ENCODE results near the gene CAMK1G. TPM values are rescaled to one million over a fixed set of nuclear protein-coding genes. Genes with fewer than 3 reads are reported as not detected.

CAMK1G gene
- total RNA-seq, 2 donors from 2014 or later, result 0.18 to 1.6 TPM

DNA sequence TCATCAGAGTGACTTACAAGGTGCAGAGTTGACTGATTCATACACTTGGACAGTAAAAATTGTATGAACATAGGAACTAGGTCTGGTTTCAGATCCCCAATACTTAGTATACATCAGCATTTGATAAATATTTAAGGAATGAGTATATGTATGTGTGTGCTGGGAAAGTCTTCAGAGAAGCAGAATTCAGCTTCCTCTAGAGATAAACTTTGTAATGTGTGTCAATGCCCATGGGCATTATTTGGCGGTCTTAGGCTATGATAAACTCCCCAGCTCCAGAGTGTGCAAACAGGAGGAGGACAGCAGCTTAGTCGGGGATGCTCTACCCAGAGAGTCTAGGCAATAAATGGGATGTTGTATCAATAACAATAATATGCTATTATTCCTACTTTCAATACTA is 2.9 kb upstream of the CAMK1G start:
- WGBS, result 91% methylated on average over 2 of the region's 2 CpGs
- no peaks in the 10 kb centered on the region for H3K27me3 ChIP-seq (replicated peaks; ENCODE audit: insufficient read depth)
- H3K36me3 ChIP-seq, result no peaks in the 10 kb centered on the region
- intact Hi-C loops (cut with DNase I), result no loop called here
- H3K9me3 ChIP-seq, result no peaks in the 10 kb centered on the region
- peaks cover under 1% of the 10 kb centered on the region for H3K4me1 ChIP-seq (replicated peaks)
- H3K4me3 ChIP-seq, result no peak overlapping the region
- no peak for DNase-seq (ENCODE audit: low spot score)
- no peak overlapping the region for H3K27ac ChIP-seq
- TF ChIP-seq, protein P1, sequence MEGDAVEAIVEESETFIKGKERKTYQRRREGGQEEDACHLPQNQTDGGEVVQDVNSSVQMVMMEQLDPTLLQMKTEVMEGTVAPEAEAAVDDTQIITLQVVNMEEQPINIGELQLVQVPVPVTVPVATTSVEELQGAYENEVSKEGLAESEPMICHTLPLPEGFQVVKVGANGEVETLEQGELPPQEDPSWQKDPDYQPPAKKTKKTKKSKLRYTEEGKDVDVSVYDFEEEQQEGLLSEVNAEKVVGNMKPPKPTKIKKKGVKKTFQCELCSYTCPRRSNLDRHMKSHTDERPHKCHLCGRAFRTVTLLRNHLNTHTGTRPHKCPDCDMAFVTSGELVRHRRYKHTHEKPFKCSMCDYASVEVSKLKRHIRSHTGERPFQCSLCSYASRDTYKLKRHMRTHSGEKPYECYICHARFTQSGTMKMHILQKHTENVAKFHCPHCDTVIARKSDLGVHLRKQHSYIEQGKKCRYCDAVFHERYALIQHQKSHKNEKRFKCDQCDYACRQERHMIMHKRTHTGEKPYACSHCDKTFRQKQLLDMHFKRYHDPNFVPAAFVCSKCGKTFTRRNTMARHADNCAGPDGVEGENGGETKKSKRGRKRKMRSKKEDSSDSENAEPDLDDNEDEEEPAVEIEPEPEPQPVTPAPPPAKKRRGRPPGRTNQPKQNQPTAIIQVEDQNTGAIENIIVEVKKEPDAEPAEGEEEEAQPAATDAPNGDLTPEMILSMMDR (IDR thresholded peaks at IDR 0.05), result no peak
- TF ChIP-seq POLR2A (IDR thresholded peaks at IDR 0.05) (no peak), POLR2AphosphoS5 (IDR thresholded peaks at IDR 0.05) (no peak)

DNA sequence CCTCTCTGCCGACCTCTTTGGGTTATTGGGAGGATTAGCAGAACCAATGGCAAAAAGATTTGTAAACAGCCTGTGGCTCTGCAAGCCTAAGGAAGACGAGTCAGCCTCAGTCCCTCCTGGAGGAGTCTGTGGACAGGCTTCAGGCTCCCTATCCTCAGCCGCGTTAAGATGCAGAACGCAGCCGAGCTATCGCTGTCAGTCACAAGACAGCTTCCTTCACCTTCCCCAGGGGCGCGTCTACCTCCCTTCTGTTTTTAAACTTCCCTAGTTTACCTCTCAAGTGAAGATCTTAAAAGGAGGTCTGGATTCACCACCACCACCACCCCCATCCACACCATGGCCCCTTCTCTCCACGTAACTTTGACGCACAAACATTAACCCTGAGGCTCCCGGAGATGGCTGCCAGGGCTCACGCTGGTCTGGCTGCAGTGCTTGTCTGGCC is 738 bp downstream of the CAMK1G start:
- intact Hi-C loops (cut with DNase I), result no loop called here
- H3K4me1 ChIP-seq (replicated peaks), result peaks cover 4% of the 10 kb centered on the region
- WGBS, result 59% methylated on average over 13 of the region's 13 CpGs
- TF ChIP-seq POLR2A (IDR thresholded peaks at IDR 0.05) (no peak), POLR2AphosphoS5 (IDR thresholded peaks at IDR 0.05) (no peak)
- TF ChIP-seq, protein P1 (IDR thresholded peaks at IDR 0.05), result no peak
- no peaks in the 10 kb centered on the region for H3K36me3 ChIP-seq
- H3K9me3 ChIP-seq, result no peaks in the 10 kb centered on the region
- no peak for DNase-seq (ENCODE audit: low spot score)
- no peak overlapping the region for H3K27ac ChIP-seq
- peak overlapping the region in 1 of 2 donors; percentile 8 for H3K4me3 ChIP-seq
- no peaks in the 10 kb centered on the region for H3K27me3 ChIP-seq (replicated peaks; ENCODE audit: insufficient read depth)

DNA sequence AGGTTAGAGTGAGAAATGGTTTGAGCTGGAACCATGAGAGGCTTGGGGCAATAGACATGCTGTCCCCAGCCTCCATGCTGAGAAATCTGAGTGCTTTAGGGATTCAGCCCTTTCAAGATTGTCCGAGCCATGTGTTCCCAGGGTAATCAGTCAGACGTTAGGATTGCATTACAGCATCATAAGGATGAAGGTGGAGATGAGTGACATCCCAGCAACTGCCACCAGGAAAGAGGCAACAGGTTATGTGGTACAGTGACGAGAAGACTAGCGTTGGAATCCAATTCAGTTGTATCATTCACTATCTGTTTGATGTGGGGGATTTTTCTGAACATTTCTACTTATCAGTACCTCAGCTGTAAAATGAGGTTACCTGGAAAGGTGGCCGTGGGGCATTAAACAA is 1.7 kb downstream of the CAMK1G start:
- intact Hi-C loops (cut with DNase I), result no loop called here
- H3K27me3 ChIP-seq (replicated peaks; ENCODE audit: insufficient read depth), result no peaks in the 10 kb centered on the region
- TF ChIP-seq, protein P1 (IDR thresholded peaks at IDR 0.05), result no peak
- no peak for TF ChIP-seq POLR2A (IDR thresholded peaks at IDR 0.05)
- no peak for TF ChIP-seq POLR2AphosphoS5 (IDR thresholded peaks at IDR 0.05)
- no peak overlapping the region for H3K4me3 ChIP-seq
- no peaks in the 10 kb centered on the region for H3K36me3 ChIP-seq
- H3K4me1 ChIP-seq (replicated peaks), result peaks cover 4% of the 10 kb centered on the region
- no peaks in the 10 kb centered on the region for H3K9me3 ChIP-seq
- H3K27ac ChIP-seq, result no peak overlapping the region
- 51% methylated on average over 5 of the region's 5 CpGs for WGBS
- DNase-seq (ENCODE audit: low spot score), result no peak

DNA sequence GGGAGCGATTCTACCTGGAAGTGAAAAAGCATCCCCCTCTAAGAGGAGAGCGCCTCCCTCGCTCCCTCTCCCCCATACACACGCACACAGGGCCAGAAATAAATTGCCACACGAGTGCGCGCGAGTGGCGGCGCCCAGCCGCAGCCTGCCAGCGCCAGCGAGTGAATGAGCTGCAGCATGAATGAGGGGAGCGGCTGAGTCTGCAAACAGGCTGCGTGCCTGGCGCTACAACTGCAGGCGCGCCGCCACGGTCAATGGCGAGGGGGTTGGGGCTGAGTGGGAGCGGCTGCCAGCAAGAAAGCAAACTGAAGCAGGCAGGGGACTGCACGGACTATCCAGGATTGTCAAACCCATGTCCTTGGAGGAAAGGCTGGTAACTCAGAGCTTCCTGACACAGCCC is 2.2 kb downstream of the CAMK1G start:
- no peak overlapping the region for H3K27ac ChIP-seq
- under 1% methylated on average over 23 of the region's 23 CpGs for WGBS
- H3K4me1 ChIP-seq (replicated peaks), result peaks cover 4% of the 10 kb centered on the region
- H3K9me3 ChIP-seq, result no peaks in the 10 kb centered on the region
- H3K27me3 ChIP-seq (replicated peaks; ENCODE audit: insufficient read depth), result no peaks in the 10 kb centered on the region
- TF ChIP-seq POLR2A (IDR thresholded peaks at IDR 0.05) (no peak), POLR2AphosphoS5 (IDR thresholded peaks at IDR 0.05) (no peak)
- TF ChIP-seq, protein P1 (IDR thresholded peaks at IDR 0.05), result peak in 1 of 4 experiments; percentile 21
- H3K36me3 ChIP-seq, result no peaks in the 10 kb centered on the region
- DNase-seq (ENCODE audit: low spot score), result peak; percentile 35
- intact Hi-C loops (cut with DNase I), result no loop called here
- no peak overlapping the region for H3K4me3 ChIP-seq

DNA sequence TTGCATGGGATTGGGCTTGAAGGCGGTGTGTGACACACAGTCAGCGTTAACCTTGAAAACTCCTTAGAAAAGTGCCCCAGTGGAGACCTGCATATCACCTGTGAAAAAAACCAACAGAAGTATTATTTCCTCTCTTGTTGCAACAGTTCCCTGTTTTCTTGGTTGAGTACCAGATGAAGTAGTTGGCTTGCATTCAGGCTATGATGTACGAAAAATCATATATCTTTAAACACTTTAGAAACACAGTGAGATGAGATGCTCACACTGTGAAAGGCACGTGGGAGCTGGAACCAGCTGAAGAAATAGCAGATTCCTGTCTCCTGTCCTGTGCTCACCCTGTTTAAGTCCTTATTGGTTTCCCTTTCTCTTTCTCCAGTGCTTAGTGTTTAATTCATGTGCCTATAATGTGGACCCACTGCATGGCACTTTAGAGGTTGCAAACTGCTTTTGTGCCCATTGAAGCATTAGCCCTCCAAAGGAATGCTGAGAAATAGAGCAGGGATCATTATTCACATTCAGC is 2.8 kb downstream of the CAMK1G start:
- Histone ChIP-seq H3K27ac (no peak overlapping the region), H3K27me3 (replicated peaks; ENCODE audit: insufficient read depth) (no peaks in the 10 kb centered on the region), H3K9me3 (no peaks in the 10 kb centered on the region), H3K36me3 (no peaks in the 10 kb centered on the region), H3K4me3 (no peak overlapping the region), H3K4me1 (replicated peaks) (peaks cover 4% of the 10 kb centered on the region)
- no peak for DNase-seq (ENCODE audit: low spot score)
- TF ChIP-seq POLR2AphosphoS5 (IDR thresholded peaks at IDR 0.05), result no peak
- WGBS, result 69% methylated on average over 4 of the region's 4 CpGs
- intact Hi-C loops (cut with DNase I), result no loop called here

All from prostate gland (tissue), 2 donors.